ENCODE measurements around the gene AADACL4. TPM values are rescaled to one million over a fixed set of nuclear protein-coding genes. Genes with fewer than 3 reads are reported as not detected.

AADACL4 gene
- total RNA-seq, 1 donor from 2014 or later = not detected

- FAIRE-seq = no peak
- Histone ChIP-seq H3K4me3 (ENCODE audit: insufficient read depth, low read depth, low read length) (no peak overlapping the region), H4K20me1 (ENCODE audit: insufficient read depth, low read length) (no peaks in the 10 kb centered on the region), H3K4me2 (ENCODE audit: low read length) (no peak overlapping the region), H3K4me1 (ENCODE audit: insufficient read depth, low read length) (no peaks in the 10 kb centered on the region), H3K27me3 (ENCODE audit: insufficient read depth, low read length) (peaks cover 5% of the 10 kb centered on the region), H2AFZ (ENCODE audit: low read depth, low read length) (no peak overlapping the region), H3K9ac (ENCODE audit: low read length) (no peak overlapping the region), H3K36me3 (ENCODE audit: insufficient read depth, low read length) (no peaks in the 10 kb centered on the region), H3K27ac (ENCODE audit: low read depth, low read length) (no peak overlapping the region), H3K79me2 (ENCODE audit: insufficient read depth, low read length) (no peaks in the 10 kb centered on the region), H3K9me3 (ENCODE audit: insufficient read depth, low read depth, low read length) (no peaks in the 10 kb centered on the region)
- Mint-ChIP-seq H3K27ac (ENCODE audit: unreplicated experiment) (no peak overlapping the region), H3K27me3 (ENCODE audit: low read depth, unreplicated experiment) (peaks cover 26% of the 10 kb centered on the region), H3K9me3 (ENCODE audit: unreplicated experiment) (peaks cover under 1% of the 10 kb centered on the region), H3K4me3 (ENCODE audit: unreplicated experiment) (no peak overlapping the region), H3K4me1 (ENCODE audit: low read depth, unreplicated experiment) (no peaks in the 10 kb centered on the region), H3K36me3 (ENCODE audit: low read depth, unreplicated experiment) (no peaks in the 10 kb centered on the region)
- DNase-seq (ENCODE audit: low read depth) = no peak
- no peak for TF ChIP-seq EZH2 (IDR thresholded peaks at IDR 0.05; ENCODE audit: insufficient read depth, low read length)
- TF ChIP-seq, protein P1, sequence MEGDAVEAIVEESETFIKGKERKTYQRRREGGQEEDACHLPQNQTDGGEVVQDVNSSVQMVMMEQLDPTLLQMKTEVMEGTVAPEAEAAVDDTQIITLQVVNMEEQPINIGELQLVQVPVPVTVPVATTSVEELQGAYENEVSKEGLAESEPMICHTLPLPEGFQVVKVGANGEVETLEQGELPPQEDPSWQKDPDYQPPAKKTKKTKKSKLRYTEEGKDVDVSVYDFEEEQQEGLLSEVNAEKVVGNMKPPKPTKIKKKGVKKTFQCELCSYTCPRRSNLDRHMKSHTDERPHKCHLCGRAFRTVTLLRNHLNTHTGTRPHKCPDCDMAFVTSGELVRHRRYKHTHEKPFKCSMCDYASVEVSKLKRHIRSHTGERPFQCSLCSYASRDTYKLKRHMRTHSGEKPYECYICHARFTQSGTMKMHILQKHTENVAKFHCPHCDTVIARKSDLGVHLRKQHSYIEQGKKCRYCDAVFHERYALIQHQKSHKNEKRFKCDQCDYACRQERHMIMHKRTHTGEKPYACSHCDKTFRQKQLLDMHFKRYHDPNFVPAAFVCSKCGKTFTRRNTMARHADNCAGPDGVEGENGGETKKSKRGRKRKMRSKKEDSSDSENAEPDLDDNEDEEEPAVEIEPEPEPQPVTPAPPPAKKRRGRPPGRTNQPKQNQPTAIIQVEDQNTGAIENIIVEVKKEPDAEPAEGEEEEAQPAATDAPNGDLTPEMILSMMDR (IDR thresholded peaks at IDR 0.05; ENCODE audit: insufficient read depth, low read depth, low read length) = no peak
Observed at GRCh38 chr1:12626888-12627287, 17.0 kb upstream of the AADACL4 start.

DNA sequence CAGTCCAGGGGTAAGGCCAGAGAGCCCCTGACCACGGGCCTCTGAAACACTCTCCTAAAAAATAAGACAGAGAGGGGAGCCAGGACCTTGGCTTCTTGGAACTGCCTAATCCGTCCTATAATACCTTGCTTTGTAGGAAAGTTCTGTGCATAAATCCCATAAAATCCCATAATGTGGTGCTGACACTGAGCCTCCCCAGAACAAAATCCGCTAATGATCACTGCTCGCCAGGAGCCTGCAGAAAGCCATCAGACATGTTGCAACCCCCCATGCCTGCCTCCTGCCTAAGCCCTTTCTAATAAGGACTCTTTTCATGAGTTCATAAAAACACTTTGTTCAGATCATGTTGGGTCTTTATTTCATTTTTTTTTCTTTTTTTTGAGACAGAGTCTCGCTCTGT is 16.6 kb upstream of the AADACL4 start:
- Mint-ChIP-seq H3K27ac (ENCODE audit: unreplicated experiment) (no peak overlapping the region), H3K4me3 (ENCODE audit: unreplicated experiment) (no peak overlapping the region), H3K27me3 (ENCODE audit: low read depth, unreplicated experiment) (peaks cover 22% of the 10 kb centered on the region), H3K36me3 (ENCODE audit: low read depth, unreplicated experiment) (no peaks in the 10 kb centered on the region), H3K9me3 (ENCODE audit: unreplicated experiment) (peaks cover 2% of the 10 kb centered on the region), H3K4me1 (ENCODE audit: low read depth, unreplicated experiment) (no peaks in the 10 kb centered on the region)
- H3K9me3 ChIP-seq (ENCODE audit: insufficient read depth, low read depth, low read length) = no peaks in the 10 kb centered on the region
- no peaks in the 10 kb centered on the region for H3K4me1 ChIP-seq (ENCODE audit: insufficient read depth, low read length)
- DNase-seq (ENCODE audit: low read depth) = no peak
- H3K36me3 ChIP-seq (ENCODE audit: insufficient read depth, low read length) = no peaks in the 10 kb centered on the region
- peaks cover 4% of the 10 kb centered on the region for H3K27me3 ChIP-seq (ENCODE audit: insufficient read depth, low read length)
- no peak overlapping the region for H3K4me3 ChIP-seq (ENCODE audit: insufficient read depth, low read depth, low read length)
- H3K4me2 ChIP-seq (ENCODE audit: low read length) = no peak overlapping the region
- H3K27ac ChIP-seq (ENCODE audit: low read depth, low read length) = no peak overlapping the region
- H3K9ac ChIP-seq (ENCODE audit: low read length) = no peak overlapping the region
- H4K20me1 ChIP-seq (ENCODE audit: insufficient read depth, low read length) = no peaks in the 10 kb centered on the region
- no peak overlapping the region for H2AFZ ChIP-seq (ENCODE audit: low read depth, low read length)
- no peak for FAIRE-seq
- TF ChIP-seq, protein P1 (IDR thresholded peaks at IDR 0.05; ENCODE audit: insufficient read depth, low read depth, low read length) = no peak
- no peak for TF ChIP-seq EZH2 (IDR thresholded peaks at IDR 0.05; ENCODE audit: insufficient read depth, low read length)
- no peaks in the 10 kb centered on the region for H3K79me2 ChIP-seq (ENCODE audit: insufficient read depth, low read length)

GRCh38 chr1:12629511-12629956 is 14.4 kb upstream of the AADACL4 start:
- no peaks in the 10 kb centered on the region for H3K4me1 Mint-ChIP-seq (ENCODE audit: low read depth, unreplicated experiment)
- H3K79me2 ChIP-seq (ENCODE audit: insufficient read depth, low read length) = no peaks in the 10 kb centered on the region
- no peaks in the 10 kb centered on the region for H3K4me1 ChIP-seq (ENCODE audit: insufficient read depth, low read length)
- H3K9me3 ChIP-seq (ENCODE audit: insufficient read depth, low read depth, low read length) = no peaks in the 10 kb centered on the region
- no peak overlapping the region for H3K4me3 ChIP-seq (ENCODE audit: insufficient read depth, low read depth, low read length)
- no peaks in the 10 kb centered on the region for H3K36me3 ChIP-seq (ENCODE audit: insufficient read depth, low read length)
- peaks cover 2% of the 10 kb centered on the region for H3K9me3 Mint-ChIP-seq (ENCODE audit: unreplicated experiment)
- FAIRE-seq (no peak), DNase-seq (ENCODE audit: low read depth) (no peak)
- H3K4me3 Mint-ChIP-seq (ENCODE audit: unreplicated experiment) = no peak overlapping the region
- no peak overlapping the region for H3K9ac ChIP-seq (ENCODE audit: low read length)
- no peaks in the 10 kb centered on the region for H3K36me3 Mint-ChIP-seq (ENCODE audit: low read depth, unreplicated experiment)
- H3K4me2 ChIP-seq (ENCODE audit: low read length) = no peak overlapping the region
- H3K27me3 ChIP-seq (ENCODE audit: insufficient read depth, low read length) = peaks cover 3% of the 10 kb centered on the region
- peaks cover 5% of the 10 kb centered on the region for H3K27me3 Mint-ChIP-seq (ENCODE audit: low read depth, unreplicated experiment)
- TF ChIP-seq EZH2 (IDR thresholded peaks at IDR 0.05; ENCODE audit: insufficient read depth, low read length) = no peak
- TF ChIP-seq, protein P1 (IDR thresholded peaks at IDR 0.05; ENCODE audit: insufficient read depth, low read depth, low read length) = no peak
- H2AFZ ChIP-seq (ENCODE audit: low read depth, low read length) = no peak overlapping the region
- no peak overlapping the region for H3K27ac Mint-ChIP-seq (ENCODE audit: unreplicated experiment)
- H4K20me1 ChIP-seq (ENCODE audit: insufficient read depth, low read length) = no peaks in the 10 kb centered on the region
- no peak overlapping the region for H3K27ac ChIP-seq (ENCODE audit: low read depth, low read length)
